PC-3 (cell line): ENCODE data around the gene RPL36A. TPM values are rescaled to one million over a fixed set of nuclear protein-coding genes. Genes with fewer than 3 reads are reported as not detected.

Experiments used
- ATAC-seq: fragments of 200-7000 bp; cut with Tn5 transposase; 2 replicates; pipeline ENCODE4 v1.9.1; 2020; ENCODE audit warnings: mild to moderate bottlenecking, moderate library complexity
- BruUV-seq: library from RNA; stranded (reverse); fragments of 400-500 nt; replicated peaks from 2 replicates; lab custom pipeline; 2021; lab: Mats Ljungman, UMichigan
- CTCF ChIA-PET: fragments of 300-600 bp; sonication (Branson Sonifier 250); formaldehyde crosslinking; loops from one replicate; lab custom pipeline; 2022; ENCODE audit warnings: antibody characterized with exemption; lab: Charles Lee
- POLR2A ChIA-PET: fragments of 300-600 bp; sonication (Branson Sonifier 250); formaldehyde crosslinking; loops from one replicate; lab custom pipeline; 2022; ENCODE audit warnings: antibody characterized with exemption; ENCODE audit not compliant: unreplicated experiment; lab: Charles Lee
- DNase-seq: peaks from one replicate; pipeline ENCODE4 v3.0.0-alpha.2; 2015
- H2AFZ ChIP-seq: fragments of 300-600 bp; sonication (generic); 2 replicates; pipeline ENCODE4 v1.6.0; 2016; ENCODE audit warnings: antibody characterized with exemption, low read length
- H3F3A ChIP-seq: fragments of 300-600 bp; sonication (generic); one replicate; pipeline ENCODE4 v1.6.0; 2017; ENCODE audit warnings: antibody characterized with exemption, low read length, control low read depth, mild to moderate bottlenecking; ENCODE audit not compliant: unreplicated experiment
- H3K27ac ChIP-seq: fragments of 300-600 bp; sonication (generic); 2 replicates; pipeline ENCODE4 v1.5.1; 2016; ENCODE audit warnings: mild to moderate bottlenecking, low read length
- H3K27me3 ChIP-seq: fragments of 300-600 bp; sonication (generic); 2 replicates; pipeline ENCODE4 v1.6.1; 2016; ENCODE audit warnings: low read length, mixed read lengths
- H3K36me3 ChIP-seq: fragments of 300-600 bp; sonication (generic); 2 replicates; pipeline ENCODE4 v1.6.1; 2016; ENCODE audit warnings: low read depth, mixed run types, low read length, mixed read lengths
- H3K4me1 ChIP-seq: fragments of 300-600 bp; sonication (generic); 2 replicates; pipeline ENCODE4 v1.5.1; 2016; ENCODE audit warnings: low read length; ENCODE audit not compliant: insufficient read depth
- H3K4me2 ChIP-seq: fragments of 300-600 bp; sonication (generic); 2 replicates; pipeline ENCODE4 v1.6.0; 2016; ENCODE audit warnings: low read length
- H3K4me3 ChIP-seq: fragments of 300-600 bp; sonication (generic); 2 replicates; pipeline ENCODE4 v1.5.1; 2016; ENCODE audit warnings: mild to moderate bottlenecking, low read length, mixed read lengths
- H3K79me2 ChIP-seq: fragments of 300-600 bp; sonication (generic); 2 replicates; pipeline ENCODE4 v1.6.1; 2017; ENCODE audit warnings: low read length, mixed read lengths
- H3K9ac ChIP-seq: fragments of 300-600 bp; sonication (generic); 2 replicates; pipeline ENCODE4 v1.6.0; 2016; ENCODE audit warnings: mild to moderate bottlenecking, low read length
- H3K9me2 ChIP-seq: fragments of 300-600 bp; sonication (generic); replicated peaks from 2 replicates; pipeline ENCODE4 v1.6.1; 2016; ENCODE audit warnings: mixed run types, low read length, mixed read lengths
- H3K9me3 ChIP-seq: fragments of 300-600 bp; sonication (generic); 2 replicates; pipeline ENCODE4 v1.6.1; 2016; ENCODE audit warnings: low read length, mixed read lengths
- H4K20me1 ChIP-seq: fragments of 300-600 bp; sonication (generic); 2 replicates; pipeline ENCODE4 v1.6.1; 2016; ENCODE audit warnings: low read length, mixed read lengths
- CTCF ChIP-seq: fragments of 300-600 bp; sonication (generic); conservative IDR thresholded peaks from 2 replicates; pipeline ENCODE4 v1.5.1; 2017; ENCODE audit warnings: antibody characterized with exemption, low read depth, mild to moderate bottlenecking, low read length
- EZH2 ChIP-seq: fragments of 300-600 bp; sonication (generic); IDR thresholded peaks from one replicate; pipeline ENCODE4 v1.6.1; 2017; ENCODE audit warnings: antibody characterized with exemption, mild to moderate bottlenecking, low read length; ENCODE audit not compliant: unreplicated experiment
- EZH2phosphoT487 ChIP-seq: fragments of 300-600 bp; sonication (generic); IDR thresholded peaks from 2 replicates; pipeline ENCODE4 v1.6.1; 2018; ENCODE audit warnings: mild to moderate bottlenecking, antibody characterized with exemption, low read length, borderline replicate concordance
- intact Hi-C: fragments of 100-400 bp; cut with micrococcal nuclease; formaldehyde crosslinking; loops from 2 replicates; pipeline ENCODE4 v1.9.0; 2023
- total RNA-seq: library from RNA; depleted of rRNA; stranded (reverse); fragments of >200 nt; gene quantifications from 2 replicates; pipeline ENCODE4 v1.2.3, GENCODE V29; 2014

The RPL36A gene
- total RNA-seq, 1 experiment from 2014 or later: 914 TPM

GRCh38 chrX:101407748-101408531 lies 17.1 kb downstream of the RPL36A start, which contains the start of the genes GLA and HNRNPH2:
Gene GLA, minus strand, starts transcription at chrX:101407925. Its CDS starts 22 bp downstream, at chrX:101407903.
Gene HNRNPH2, plus strand, starts transcription at chrX:101408222. Its CDS starts 3,767 bp downstream, at chrX:101411989.
- peak; percentile 92 for ATAC-seq
- no peaks in the 10 kb centered on the region for H3K9me3 ChIP-seq
- peak; percentile 98 for DNase-seq
- H3K9ac ChIP-seq: peak within 1 kb of the TSS; percentile 95
- H3K79me2 ChIP-seq: peaks cover 77% of the 10 kb centered on the region
- ChIA-PET POLR2A (no interaction called here), CTCF (no interaction called here)
- intact Hi-C loops: loop anchor here (1.0 kb wide), 1 partner anchor 18 kb away; no protein-coding TSS in a partner anchor
- no peak for TF ChIP-seq EZH2
- TF ChIP-seq CTCF: no peak
- no peak for TF ChIP-seq EZH2phosphoT487
- H3K4me2 ChIP-seq: peak within 1 kb of the TSS; percentile 90
- H3K4me1 ChIP-seq: peaks cover 12% of the 10 kb centered on the region
- no TSS peak for BruUV-seq
- H2AFZ ChIP-seq: peak within 1 kb of the TSS; percentile 74
- no peaks in the 10 kb centered on the region for H3K9me2 ChIP-seq
- peaks cover 13% of the 10 kb centered on the region; the same call in 1 of the 2 replicates for H3K36me3 ChIP-seq
- peak within 1 kb of the TSS; percentile 95 for H3K4me3 ChIP-seq
- H4K20me1 ChIP-seq: peaks cover 11% of the 10 kb centered on the region; the same call in 1 of the 2 replicates
- peak within 1 kb of the TSS; percentile 84 for H3K27ac ChIP-seq
- H3F3A ChIP-seq: no peaks in the 10 kb centered on the region
- H3K27me3 ChIP-seq: no peaks in the 10 kb centered on the region

- Histone ChIP-seq H3K27me3 (no peaks in the 10 kb centered on the region), H4K20me1 (peaks cover 11% of the 10 kb centered on the region; the same call in 1 of the 2 replicates), H3K36me3 (peaks cover 15% of the 10 kb centered on the region; the same call in 1 of the 2 replicates), H3K9me2 (no peaks in the 10 kb centered on the region), H3F3A (no peaks in the 10 kb centered on the region), H3K4me2 (peak overlapping the region; percentile 89), H3K4me1 (peaks cover 12% of the 10 kb centered on the region), H3K4me3 (peak overlapping the region; percentile 95), H3K27ac (peak overlapping the region; percentile 84), H2AFZ (peak overlapping the region; percentile 74), H3K79me2 (peaks cover 77% of the 10 kb centered on the region), H3K9me3 (no peaks in the 10 kb centered on the region), H3K9ac (peak overlapping the region; percentile 95)
- ATAC-seq (no peak; the same call in 1 of the 2 replicates), DNase-seq (no peak)
- no peak for TF ChIP-seq EZH2phosphoT487
- no peak for TF ChIP-seq EZH2
- TF ChIP-seq CTCF: no peak
- BruUV-seq: TSS peak; percentile 71
- ChIA-PET CTCF (no interaction called here), POLR2A (no interaction called here)
- intact Hi-C loops: loop anchor here (1.0 kb wide), 1 partner anchor 18 kb away; no protein-coding TSS in a partner anchor
These were observed 17.7 kb downstream of the RPL36A start for GRCh38 chrX:101408532-101408841.

GRCh38 chrX:101409043-101409442 lies 18.2 kb downstream of the RPL36A start:
- no TSS peak for BruUV-seq
- no peak for DNase-seq

More at GRCh38 chrX:101409043-101409442, 18.2 kb downstream of the RPL36A start:
- Histone ChIP-seq H3K4me3 (peak overlapping the region; percentile 95), H3F3A (no peaks in the 10 kb centered on the region), H3K79me2 (peaks cover 77% of the 10 kb centered on the region), H3K36me3 (peaks cover 15% of the 10 kb centered on the region; the same call in 1 of the 2 replicates), H2AFZ (no peak overlapping the region), H3K27me3 (no peaks in the 10 kb centered on the region), H3K4me2 (peak overlapping the region; percentile 89), H3K4me1 (peaks cover 12% of the 10 kb centered on the region), H3K9me3 (no peaks in the 10 kb centered on the region), H3K9ac (peak overlapping the region; percentile 95), H4K20me1 (peaks cover 11% of the 10 kb centered on the region; the same call in 1 of the 2 replicates), H3K27ac (no peak overlapping the region), H3K9me2 (no peaks in the 10 kb centered on the region)
- CTCF ChIA-PET: no interaction called here
- no peak for TF ChIP-seq CTCF
- no peak for TF ChIP-seq EZH2phosphoT487
- TF ChIP-seq EZH2: no peak
- POLR2A ChIA-PET: no interaction called here
- ATAC-seq: no peak
- intact Hi-C loops: no loop called here
